Tibial nerve (tissue), 4 donors: ENCODE measurements around the gene RP9. TPM values are rescaled to one million over a fixed set of nuclear protein-coding genes. Genes with fewer than 3 reads are reported as not detected.

ENCODE experiments used
- DNase-seq, 2 donors: peaks; one replicate each; pipeline ENCODE4 v3.0.0-alpha.2; 2019; ENCODE audit warnings: low spot score in 2 of 2
- H3K27ac ChIP-seq, 4 donors: fragments of 200-600 bp; sonication (generic) in 3 of 4; one replicate each; pipeline ENCODE4 v1.5.1; 2017 to 2019; ENCODE audit warnings: mild to moderate bottlenecking in 1 of 4
- H3K27me3 ChIP-seq, 2 donors: fragments of 200-600 bp; sonication (generic) in 1 of 2; one replicate each; pipeline versions ENCODE4 v1.5.1 to v1.6.0; 2017 to 2019
- H3K36me3 ChIP-seq, 3 donors: fragments of 200-600 bp; sonication (generic); one replicate each; pipeline ENCODE4 v1.5.1; 2018 to 2019
- H3K4me1 ChIP-seq, 4 donors: fragments of 200-600 bp; sonication (generic) in 3 of 4; one replicate each; pipeline ENCODE4 v1.5.1; 2017 to 2019
- H3K4me3 ChIP-seq, 4 donors: fragments of 200-600 bp; sonication (generic) in 3 of 4; one replicate each; pipeline ENCODE4 v1.5.1; 2017 to 2019; ENCODE audit warnings: mild to moderate bottlenecking in 1 of 4, moderate library complexity in 1 of 4
- H3K9me3 ChIP-seq, 4 donors: fragments of 200-600 bp; sonication (generic) in 3 of 4; one replicate each; pipeline ENCODE4 v1.5.1; 2017 to 2019
- EP300 ChIP-seq, 2 donors: sonication (generic); formaldehyde crosslinking; IDR thresholded peaks; one replicate each; pipeline ENCODE4 v1.6.1; 2017; ENCODE audit warnings: antibody characterized with exemption in 2 of 2, mild to moderate bottlenecking in 1 of 2
- POLR2A ChIP-seq, 2 donors: fragments of 450-650 bp; IDR thresholded peaks; one replicate each; pipeline ENCODE4 v1.6.1; 2017; ENCODE audit warnings: antibody characterized with exemption in 2 of 2, mild to moderate bottlenecking in 2 of 2, moderate library complexity in 2 of 2
- WGBS, 2 donors: methylation state at CpG; one replicate each; pipeline ENCODE4 v1.1.5; 2018; 5-methylcytosine and 5-hydroxymethylcytosine counted together
- total RNA-seq, 4 donors: library from RNA; depleted of rRNA; stranded (reverse); fragments of >200 nt; gene quantifications; one replicate each; pipeline ENCODE4 v1.1.0, GENCODE V29; 2016
- TF ChIP-seq, protein P1 (sequence below), 5 experiments: fragments of 200-600 bp in 3 of 5; fragments of 450-650 bp in 2 of 5; sonication (generic) in 3 of 5; IDR thresholded peaks; one replicate each; pipeline ENCODE4 v1.5.1; 2016 to 2019; ENCODE audit warnings: antibody characterized with exemption in 5 of 5, mild to moderate bottlenecking in 3 of 5, moderate library complexity in 2 of 5

The RP9 gene
- total RNA-seq, 4 donors from 2014 or later: 7.5 to 22.9 (median 16.9) TPM

- no peak for DNase-seq
- TF ChIP-seq, protein P1, sequence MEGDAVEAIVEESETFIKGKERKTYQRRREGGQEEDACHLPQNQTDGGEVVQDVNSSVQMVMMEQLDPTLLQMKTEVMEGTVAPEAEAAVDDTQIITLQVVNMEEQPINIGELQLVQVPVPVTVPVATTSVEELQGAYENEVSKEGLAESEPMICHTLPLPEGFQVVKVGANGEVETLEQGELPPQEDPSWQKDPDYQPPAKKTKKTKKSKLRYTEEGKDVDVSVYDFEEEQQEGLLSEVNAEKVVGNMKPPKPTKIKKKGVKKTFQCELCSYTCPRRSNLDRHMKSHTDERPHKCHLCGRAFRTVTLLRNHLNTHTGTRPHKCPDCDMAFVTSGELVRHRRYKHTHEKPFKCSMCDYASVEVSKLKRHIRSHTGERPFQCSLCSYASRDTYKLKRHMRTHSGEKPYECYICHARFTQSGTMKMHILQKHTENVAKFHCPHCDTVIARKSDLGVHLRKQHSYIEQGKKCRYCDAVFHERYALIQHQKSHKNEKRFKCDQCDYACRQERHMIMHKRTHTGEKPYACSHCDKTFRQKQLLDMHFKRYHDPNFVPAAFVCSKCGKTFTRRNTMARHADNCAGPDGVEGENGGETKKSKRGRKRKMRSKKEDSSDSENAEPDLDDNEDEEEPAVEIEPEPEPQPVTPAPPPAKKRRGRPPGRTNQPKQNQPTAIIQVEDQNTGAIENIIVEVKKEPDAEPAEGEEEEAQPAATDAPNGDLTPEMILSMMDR (IDR thresholded peaks at IDR 0.05): no peak
- no peak for TF ChIP-seq POLR2A (IDR thresholded peaks at IDR 0.05)
- TF ChIP-seq EP300 (IDR thresholded peaks at IDR 0.05): no peak
- Histone ChIP-seq H3K4me3 (no peak overlapping the region), H3K27ac (no peak overlapping the region), H3K9me3 (no peaks in the 10 kb centered on the region), H3K36me3 (peaks cover 0 to 37% (median 8%) of the 10 kb centered on the region in 3 donors), H3K27me3 (no peaks in the 10 kb centered on the region), H3K4me1 (no peaks in the 10 kb centered on the region)
- WGBS, 2 donors: 83 to 87% methylated on average over 4 of the region's 4 CpGs
Observed at GRCh38 chr7:33091111-33091531, 18.1 kb downstream of the RP9 start.

DNA sequence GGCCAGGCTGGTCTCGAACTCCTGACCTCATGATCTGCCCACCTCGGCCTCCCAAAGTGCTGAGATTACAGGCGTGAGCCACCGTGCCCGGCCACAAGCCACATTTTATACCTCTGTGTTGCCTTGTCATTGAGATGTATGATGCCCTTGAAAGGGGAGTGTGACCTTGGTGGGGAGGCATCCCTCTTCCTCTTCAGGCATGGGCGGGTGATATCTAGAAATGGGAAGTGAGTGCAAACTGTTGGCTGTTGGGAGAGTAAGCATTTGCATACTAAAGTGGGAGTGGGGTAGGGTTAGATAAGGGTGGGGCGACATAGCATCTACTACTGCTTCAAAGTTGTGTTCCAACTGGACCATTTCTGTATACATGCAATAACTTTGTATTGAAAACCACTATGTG is 20.1 kb downstream of the RP9 start:
- Histone ChIP-seq H3K36me3 (peaks cover 0 to 19% (median 0%) of the 10 kb centered on the region in 3 donors), H3K4me3 (no peak overlapping the region), H3K27me3 (no peaks in the 10 kb centered on the region), H3K27ac (no peak overlapping the region), H3K4me1 (no peaks in the 10 kb centered on the region), H3K9me3 (no peaks in the 10 kb centered on the region)
- WGBS, 2 donors: 90 to 91% methylated on average over 7 of the region's 7 CpGs
- TF ChIP-seq, protein P1 (IDR thresholded peaks at IDR 0.05): no peak
- TF ChIP-seq EP300 (IDR thresholded peaks at IDR 0.05) (no peak), POLR2A (IDR thresholded peaks at IDR 0.05) (no peak)
- DNase-seq: no peak

DNA sequence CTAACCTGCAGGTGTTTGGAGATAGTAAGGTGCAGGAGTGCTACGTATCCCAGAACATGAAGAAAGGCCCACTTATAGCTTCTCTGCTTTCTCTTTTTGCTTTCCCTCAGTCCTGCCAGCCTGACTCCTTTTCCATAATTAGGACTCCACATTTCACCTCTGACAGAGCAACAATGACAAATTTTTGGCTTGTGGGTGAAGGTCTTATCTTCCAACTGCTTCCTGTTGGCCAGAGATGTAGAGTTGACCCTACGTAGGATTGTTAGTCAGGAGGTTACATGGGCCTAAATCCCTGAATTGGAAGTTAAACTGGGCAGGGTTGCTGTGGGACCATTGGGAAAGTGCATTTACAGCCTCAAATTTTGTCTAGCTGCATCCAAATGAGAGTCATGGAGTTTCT is 21.3 kb downstream of the RP9 start:
- Histone ChIP-seq H3K4me3 (no peak overlapping the region), H3K4me1 (no peaks in the 10 kb centered on the region), H3K36me3 (peaks cover 0 to 6% (median 0%) of the 10 kb centered on the region in 3 donors), H3K27me3 (no peaks in the 10 kb centered on the region), H3K27ac (no peak overlapping the region), H3K9me3 (no peaks in the 10 kb centered on the region)
- no peak for DNase-seq
- WGBS, 2 donors: 83 to 95% methylated on average over 2 of the region's 2 CpGs
- TF ChIP-seq, protein P1 (IDR thresholded peaks at IDR 0.05): no peak
- TF ChIP-seq POLR2A (IDR thresholded peaks at IDR 0.05) (no peak), EP300 (IDR thresholded peaks at IDR 0.05) (no peak)

- no peak overlapping the region for H3K4me3 ChIP-seq
- no peak overlapping the region for H3K27ac ChIP-seq
- no peaks in the 10 kb centered on the region for H3K27me3 ChIP-seq
- no peak for DNase-seq
- peaks cover 0 to 1% (median 0%) of the 10 kb centered on the region in 3 donors for H3K36me3 ChIP-seq
- H3K4me1 ChIP-seq: no peaks in the 10 kb centered on the region
- 19 to 77% methylated on average over 2 of the region's 2 CpGs for WGBS, 2 donors
- TF ChIP-seq EP300 (IDR thresholded peaks at IDR 0.05): no peak
- TF ChIP-seq, protein P1 (IDR thresholded peaks at IDR 0.05): no peak
- no peak for TF ChIP-seq POLR2A (IDR thresholded peaks at IDR 0.05)
- no peaks in the 10 kb centered on the region for H3K9me3 ChIP-seq
Observed at GRCh38 chr7:33087356-33087755, 21.8 kb downstream of the RP9 start.

DNA sequence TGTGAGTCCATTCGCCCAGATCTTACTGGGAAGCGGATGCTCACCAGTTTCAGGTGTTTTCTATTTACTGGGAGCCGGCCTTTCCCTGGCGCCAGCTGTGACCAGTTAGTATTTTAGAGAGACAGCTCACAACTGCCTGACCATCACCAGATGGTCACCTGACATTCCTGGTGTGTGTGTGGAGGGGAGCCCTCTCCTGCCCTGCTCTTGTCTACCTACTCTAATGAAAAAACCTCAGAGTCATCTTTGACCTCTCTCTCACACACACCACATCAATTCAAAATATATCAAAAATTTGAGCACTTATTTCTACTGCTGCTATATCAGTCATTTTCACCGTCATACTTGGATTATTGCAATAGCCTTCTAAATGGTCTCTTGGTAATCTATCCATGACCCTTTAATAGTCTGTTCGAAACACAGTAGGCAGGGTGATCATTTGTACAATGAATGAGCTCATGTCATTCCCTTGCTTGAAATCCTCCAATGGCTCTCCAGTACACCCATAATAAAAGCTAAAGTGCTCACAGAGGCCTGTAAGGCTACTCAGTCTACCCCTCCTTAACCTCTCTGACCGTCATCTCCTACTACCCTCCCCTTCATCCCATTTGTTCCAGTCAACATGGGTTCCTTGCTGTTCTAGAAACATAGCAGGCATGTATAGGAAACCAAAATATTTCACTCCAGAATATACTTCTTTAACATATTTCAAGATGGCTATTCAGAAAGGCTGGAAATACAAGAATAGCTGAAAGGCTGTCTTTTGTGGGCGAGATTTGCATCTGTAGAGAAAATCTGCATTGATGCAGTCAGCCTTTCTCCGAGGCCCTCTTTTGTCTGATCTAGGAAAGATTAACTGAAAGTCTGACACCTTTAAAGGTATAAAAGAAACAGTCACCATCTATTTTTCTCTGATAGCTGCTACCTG is 29.2 kb downstream of the RP9 start:
- DNase-seq: no peak
- TF ChIP-seq EP300 (IDR thresholded peaks at IDR 0.05) (no peak), POLR2A (IDR thresholded peaks at IDR 0.05) (no peak)
- TF ChIP-seq, protein P1 (IDR thresholded peaks at IDR 0.05): no peak
- H3K4me1 ChIP-seq: no peaks in the 10 kb centered on the region
- no peaks in the 10 kb centered on the region for H3K9me3 ChIP-seq
- H3K36me3 ChIP-seq: no peaks in the 10 kb centered on the region
- no peaks in the 10 kb centered on the region for H3K27me3 ChIP-seq
- H3K4me3 ChIP-seq: no peak overlapping the region
- no peak overlapping the region for H3K27ac ChIP-seq
- WGBS, 2 donors: 83 to 85% methylated on average over 9 of the region's 9 CpGs
